HG02642 (cell line): ENCODE data around the gene ACBD6.

Experiments
- ATAC-seq: cut with Tn5 transposase; IDR thresholded peaks from one replicate; pipeline ENCODE4 v1.9.1; 2021; ENCODE audit warnings: mild to moderate bottlenecking; ENCODE audit not compliant: unreplicated experiment, poor library complexity

ACBD6 gene

GRCh38 chr1:180249725-180250498 lies 252.5 kb downstream of the ACBD6 start:
- no peak for ATAC-seq

GRCh38 chr1:180248731-180249681 lies 253.4 kb downstream of the ACBD6 start:
- no peak for ATAC-seq

- no peak for ATAC-seq
Measured at GRCh38 chr1:180248176-180248575, 254.2 kb downstream of the ACBD6 start.

GRCh38 chr1:180247580-180247979 lies 254.8 kb downstream of the ACBD6 start:
- no peak for ATAC-seq

GRCh38 chr1:180247061-180247460 lies 255.3 kb downstream of the ACBD6 start:
- no peak for ATAC-seq

- no peak for ATAC-seq
Measured at GRCh38 chr1:180246579-180246978, 255.8 kb downstream of the ACBD6 start.

- ATAC-seq: no peak
Measured at GRCh38 chr1:180244840-180245239, 257.5 kb downstream of the ACBD6 start.

GRCh38 chr1:180243517-180244221 lies 258.7 kb downstream of the ACBD6 start:
- no peak for ATAC-seq

GRCh38 chr1:180241716-180242544 lies 260.4 kb downstream of the ACBD6 start:
- no peak for ATAC-seq

GRCh38 chr1:180239145-180240096 lies 263.0 kb downstream of the ACBD6 start:
- ATAC-seq: no peak

GRCh38 chr1:180238675-180239074 lies 263.7 kb downstream of the ACBD6 start:
- ATAC-seq: no peak
